Stomach (tissue), 9 donors: ENCODE measurements around the gene AREL1. TPM values are rescaled to one million over a fixed set of nuclear protein-coding genes. Genes with fewer than 3 reads are reported as not detected.

ENCODE experiments used
- DNase-seq, 2 donors: peaks; one replicate each; pipeline versions ENCODE4 v3.0.0 to v3.0.0-alpha.2; 2013 to 2019
- H3K27ac ChIP-seq, 5 donors: fragments of 200-600 bp in 4 of 5; sonication (generic) in 4 of 5; one replicate each; pipeline ENCODE4 v1.5.1; 2013 to 2019; ENCODE audit warnings: mild to moderate bottlenecking in 1 of 5, moderate library complexity in 1 of 5
- H3K27me3 ChIP-seq, 3 donors: fragments of 200-600 bp; sonication (generic); one replicate each; pipeline ENCODE4 v1.5.1; 2017 to 2019; ENCODE audit warnings: mixed run types in 1 of 3
- H3K36me3 ChIP-seq, 4 donors: fragments of 200-600 bp; sonication (generic); 1 replicate in 3 of 4; 2 replicates in 1 of 4; pipeline ENCODE4 v1.5.1; 2016 to 2019
- H3K4me1 ChIP-seq, 4 donors: fragments of 200-600 bp; sonication (generic); one replicate each; pipeline ENCODE4 v1.5.1; 2016 to 2019
- H3K4me3 ChIP-seq, 4 donors: fragments of 200-600 bp; sonication (generic) in 3 of 4; one replicate each; pipeline ENCODE4 v1.5.1; 2016 to 2019; ENCODE audit warnings: mild to moderate bottlenecking in 1 of 4
- H3K9me3 ChIP-seq, 4 donors: fragments of 200-600 bp; sonication (generic); one replicate each; pipeline ENCODE4 v1.5.1; 2016 to 2019
- CTCF ChIP-seq, 7 experiments: fragments of 450-650 bp in 4 of 7; fragments of 200-600 bp in 3 of 7; sonication (generic) in 3 of 7; IDR thresholded peaks; one replicate each; pipeline ENCODE4 v1.5.1; 2016 to 2019; ENCODE audit warnings: antibody characterized with exemption in 7 of 7, control low read depth in 2 of 7, mild to moderate bottlenecking in 1 of 7
- EP300 ChIP-seq: sonication (generic); formaldehyde crosslinking; IDR thresholded peaks from one replicate; pipeline ENCODE4 v1.6.1; 2017; ENCODE audit warnings: antibody characterized with exemption
- POLR2A ChIP-seq, 4 donors: fragments of 450-650 bp; IDR thresholded peaks; one replicate each; pipeline ENCODE4 v1.6.1; 2016; ENCODE audit warnings: antibody characterized with exemption in 4 of 4, control low read depth in 2 of 4, mild to moderate bottlenecking in 1 of 4, moderate library complexity in 1 of 4
- POLR2AphosphoS5 ChIP-seq, 3 donors: sonication (generic); formaldehyde crosslinking; IDR thresholded peaks; one replicate each; pipeline ENCODE4 v1.6.1; 2016; ENCODE audit warnings: antibody characterized with exemption in 3 of 3
- WGBS, 5 donors: extraction: QIAGEN DNeasy Blood & Tissue Kit in 3 of 5; methylation state at CpG; one replicate each; pipeline versions ENCODE4 v1.1.5 to v1.1.7; 2013 to 2018; 5-methylcytosine and 5-hydroxymethylcytosine counted together
- intact Hi-C: fragments of 100-400 bp; cut with DNase I; formaldehyde crosslinking; loops from one replicate; pipeline ENCODE4 v1.15.1; 2023; ENCODE audit warnings: low total_unique reads
- polyA plus RNA-seq, 3 donors: library from polyadenylated mRNA; stranded (reverse); fragments of 200-250 nt; gene quantifications; one replicate each; pipeline ENCODE4 v1.2.3, GENCODE V29; 2013
- total RNA-seq, 5 donors: library from RNA; depleted of rRNA; stranded (reverse); fragments of >200 nt; gene quantifications; one replicate each; pipeline versions ENCODE4 v1.1.0 to v1.2.3, GENCODE V29; 2014 to 2016
- donor health status: healthy with polysubstance abuse.
- donor health status: Bipolar disorder and iron deficiency.
- donor health status: healthy.

The AREL1 gene
- total and polyA plus RNA-seq, 8 donors = 6.9 to 51.4 (median 12.0) TPM

- Histone ChIP-seq H3K4me3 (no peak overlapping the region), H3K36me3 (no peaks in the 10 kb centered on the region), H3K4me1 (peaks cover 0 to 8% (median 2%) of the 10 kb centered on the region in 4 donors), H3K27ac (no peak overlapping the region), H3K27me3 (no peaks in the 10 kb centered on the region), H3K9me3 (no peaks in the 10 kb centered on the region)
- no peak for TF ChIP-seq EP300
- no peak for TF ChIP-seq POLR2A (IDR thresholded peaks at IDR 0.05)
- no peak for TF ChIP-seq POLR2AphosphoS5 (IDR thresholded peaks at IDR 0.05)
- no peak for TF ChIP-seq CTCF (IDR thresholded peaks at IDR 0.05)
- DNase-seq = no peak
- 77 to 84% (median 80%) methylated on average over 15 of the region's 15 CpGs for WGBS, 5 donors
- intact Hi-C loops = no loop called here
Observed at GRCh38 chr14:74630881-74631690, 81.8 kb downstream of the AREL1 start.

GRCh38 chr14:74628418-74628817 lies 84.5 kb downstream of the AREL1 start:
- peaks cover 0 to 4% (median under 1%) of the 10 kb centered on the region in 4 donors for H3K4me1 ChIP-seq
- no peaks in the 10 kb centered on the region for H3K36me3 ChIP-seq
- DNase-seq = no peak
- H3K4me3 ChIP-seq = no peak overlapping the region
- H3K9me3 ChIP-seq = no peaks in the 10 kb centered on the region
- TF ChIP-seq POLR2AphosphoS5 (IDR thresholded peaks at IDR 0.05) (no peak), EP300 (no peak), CTCF (IDR thresholded peaks at IDR 0.05) (no peak), POLR2A (IDR thresholded peaks at IDR 0.05) (no peak)
- 71 to 84% (median 78%) methylated on average over 5 of the region's 5 CpGs for WGBS, 5 donors
- intact Hi-C loops = no loop called here
- no peaks in the 10 kb centered on the region for H3K27me3 ChIP-seq
- H3K27ac ChIP-seq = no peak overlapping the region

GRCh38 chr14:74627076-74627475 lies 85.8 kb downstream of the AREL1 start:
- H3K36me3 ChIP-seq = no peaks in the 10 kb centered on the region
- no peaks in the 10 kb centered on the region for H3K9me3 ChIP-seq
- H3K27me3 ChIP-seq = no peaks in the 10 kb centered on the region
- no peak for DNase-seq
- H3K4me3 ChIP-seq = no peak overlapping the region
- no peak overlapping the region for H3K27ac ChIP-seq
- TF ChIP-seq EP300 (no peak), POLR2AphosphoS5 (IDR thresholded peaks at IDR 0.05) (no peak), CTCF (IDR thresholded peaks at IDR 0.05) (no peak), POLR2A (IDR thresholded peaks at IDR 0.05) (no peak)
- WGBS, 5 donors = 76 to 83% (median 79%) methylated on average over 8 of the region's 8 CpGs
- intact Hi-C loops = no loop called here
- no peaks in the 10 kb centered on the region for H3K4me1 ChIP-seq

- 79 to 88% (median 84%) methylated on average over 5 of the region's 5 CpGs for WGBS, 5 donors
- intact Hi-C loops = no loop called here
- H3K27ac ChIP-seq = peak overlapping the region in 1 of 5 donors; percentile 2
- no peaks in the 10 kb centered on the region for H3K9me3 ChIP-seq
- no peak overlapping the region for H3K4me3 ChIP-seq
- TF ChIP-seq POLR2AphosphoS5 (IDR thresholded peaks at IDR 0.05) = no peak
- no peak for TF ChIP-seq CTCF (IDR thresholded peaks at IDR 0.05)
- TF ChIP-seq POLR2A (IDR thresholded peaks at IDR 0.05) = no peak
- TF ChIP-seq EP300 = no peak
- H3K36me3 ChIP-seq = no peaks in the 10 kb centered on the region
- peaks cover 0 to 16% (median 0%) of the 10 kb centered on the region in 3 donors for H3K27me3 ChIP-seq
- H3K4me1 ChIP-seq = peaks cover 10 to 41% (median 15%) of the 10 kb centered on the region in 4 donors
- DNase-seq = no peak
Observed at GRCh38 chr14:74622257-74622656, 90.6 kb downstream of the AREL1 start.
